Fibroblast of lung (primary cell): ENCODE measurements around the gene NSMCE4A.

Experiments used
- EZH2 ChIP-seq: IDR thresholded peaks from 2 replicates; pipeline ENCODE4 v1.5.1; 2012; ENCODE audit warnings: low read length, control low read depth, mild to moderate bottlenecking; ENCODE audit errors: missing control alignments
- TF ChIP-seq, protein P1 (sequence below), 2 donors: IDR thresholded peaks in 1 of 2; conservative IDR thresholded peaks in 1 of 2; 1 replicate in 1 of 2; 2 replicates in 1 of 2; pipeline ENCODE4 v1.5.1; 2011 to 2012; ENCODE audit warnings: low read length in 2 of 2, control low read depth in 1 of 2, inconsistent platforms in 1 of 2, low read depth in 1 of 2, mild to moderate bottlenecking in 1 of 2

DNA sequence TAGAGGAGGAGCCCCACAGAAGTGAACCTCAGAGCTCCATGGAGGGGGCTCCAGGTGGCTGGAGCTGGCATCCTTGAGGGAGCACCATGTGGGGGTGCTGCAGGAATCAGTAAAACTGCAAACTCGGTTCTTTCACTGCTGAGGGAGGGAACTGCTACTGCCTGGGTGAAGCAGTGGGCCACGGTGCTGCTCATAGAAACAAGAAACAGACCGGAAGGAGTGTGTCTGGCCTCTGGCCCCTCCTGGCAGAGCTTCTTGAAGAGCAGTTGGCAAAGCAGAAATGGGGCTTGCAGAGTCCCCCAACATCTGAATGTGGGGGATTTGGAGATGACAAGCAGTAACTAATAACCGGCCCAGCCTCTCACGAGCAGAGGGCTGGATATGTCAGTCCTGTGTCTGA lies 37.7 kb upstream of the NSMCE4A start:
- TF ChIP-seq EZH2 = no peak
- TF ChIP-seq, protein P1, sequence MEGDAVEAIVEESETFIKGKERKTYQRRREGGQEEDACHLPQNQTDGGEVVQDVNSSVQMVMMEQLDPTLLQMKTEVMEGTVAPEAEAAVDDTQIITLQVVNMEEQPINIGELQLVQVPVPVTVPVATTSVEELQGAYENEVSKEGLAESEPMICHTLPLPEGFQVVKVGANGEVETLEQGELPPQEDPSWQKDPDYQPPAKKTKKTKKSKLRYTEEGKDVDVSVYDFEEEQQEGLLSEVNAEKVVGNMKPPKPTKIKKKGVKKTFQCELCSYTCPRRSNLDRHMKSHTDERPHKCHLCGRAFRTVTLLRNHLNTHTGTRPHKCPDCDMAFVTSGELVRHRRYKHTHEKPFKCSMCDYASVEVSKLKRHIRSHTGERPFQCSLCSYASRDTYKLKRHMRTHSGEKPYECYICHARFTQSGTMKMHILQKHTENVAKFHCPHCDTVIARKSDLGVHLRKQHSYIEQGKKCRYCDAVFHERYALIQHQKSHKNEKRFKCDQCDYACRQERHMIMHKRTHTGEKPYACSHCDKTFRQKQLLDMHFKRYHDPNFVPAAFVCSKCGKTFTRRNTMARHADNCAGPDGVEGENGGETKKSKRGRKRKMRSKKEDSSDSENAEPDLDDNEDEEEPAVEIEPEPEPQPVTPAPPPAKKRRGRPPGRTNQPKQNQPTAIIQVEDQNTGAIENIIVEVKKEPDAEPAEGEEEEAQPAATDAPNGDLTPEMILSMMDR (conservative IDR thresholded peaks at IDR 0.05 in 1 of 2, IDR thresholded peaks at IDR 0.05 in 1 of 2; ENCODE audit: low read depth in 1 of 2, low read length in 2 of 2) = no peak
